Activated gamma-delta T cell treated with anti-CD3 and anti-CD28 coated beads, Interleukin-2, amount 50 U/mL, for 16 hours (primary cell): ENCODE results near the gene MYH6.

Experiments
- DNase-seq: peaks from one replicate; pipeline ENCODE4 v3.0.0-alpha.2; 2020; ENCODE audit warnings: low read depth

MYH6 gene

DNA sequence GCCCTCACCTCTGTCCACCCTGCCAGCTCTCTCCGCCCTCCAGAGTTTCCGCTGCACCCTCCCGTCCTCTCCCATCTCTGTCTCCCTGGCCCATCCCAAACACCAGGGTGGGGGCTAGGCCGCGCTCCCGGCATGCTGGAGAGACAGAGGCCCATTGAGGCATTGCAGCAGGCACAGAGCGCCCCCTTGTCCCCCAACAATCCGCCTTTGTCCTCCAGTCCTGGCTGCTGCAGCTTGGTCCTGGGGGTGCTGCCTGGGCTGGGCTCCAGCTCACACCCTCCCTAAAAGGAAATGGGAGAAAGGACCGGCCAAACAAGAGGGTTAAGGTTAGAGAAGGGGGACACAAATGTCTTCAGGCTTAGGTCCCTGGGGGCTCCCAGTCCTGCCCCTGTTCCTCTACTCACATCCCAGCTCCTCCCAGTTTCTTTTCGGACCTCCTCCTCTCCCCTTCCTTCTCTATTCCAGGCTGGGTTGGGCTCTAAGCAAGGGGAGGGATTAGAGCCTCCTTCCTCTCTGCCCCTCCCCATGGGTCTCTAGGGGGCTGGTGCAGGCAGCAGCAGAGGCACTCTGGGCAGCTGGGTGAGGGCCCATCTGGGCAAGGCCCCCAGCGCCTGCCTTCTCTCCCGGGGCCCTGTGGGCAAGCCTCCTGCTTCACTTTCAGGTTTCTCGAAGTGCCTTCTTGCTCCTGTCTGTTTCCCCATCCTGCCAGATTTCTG, 31.4 kb downstream of the MYH6 start, which contains the start of gene CMTM5:
Gene CMTM5, plus strand, starts transcription at position 565 of the 716 bp plus-strand sequence. CDS start 206 bp downstream, outside the sequence.
- no peak for DNase-seq

DNA sequence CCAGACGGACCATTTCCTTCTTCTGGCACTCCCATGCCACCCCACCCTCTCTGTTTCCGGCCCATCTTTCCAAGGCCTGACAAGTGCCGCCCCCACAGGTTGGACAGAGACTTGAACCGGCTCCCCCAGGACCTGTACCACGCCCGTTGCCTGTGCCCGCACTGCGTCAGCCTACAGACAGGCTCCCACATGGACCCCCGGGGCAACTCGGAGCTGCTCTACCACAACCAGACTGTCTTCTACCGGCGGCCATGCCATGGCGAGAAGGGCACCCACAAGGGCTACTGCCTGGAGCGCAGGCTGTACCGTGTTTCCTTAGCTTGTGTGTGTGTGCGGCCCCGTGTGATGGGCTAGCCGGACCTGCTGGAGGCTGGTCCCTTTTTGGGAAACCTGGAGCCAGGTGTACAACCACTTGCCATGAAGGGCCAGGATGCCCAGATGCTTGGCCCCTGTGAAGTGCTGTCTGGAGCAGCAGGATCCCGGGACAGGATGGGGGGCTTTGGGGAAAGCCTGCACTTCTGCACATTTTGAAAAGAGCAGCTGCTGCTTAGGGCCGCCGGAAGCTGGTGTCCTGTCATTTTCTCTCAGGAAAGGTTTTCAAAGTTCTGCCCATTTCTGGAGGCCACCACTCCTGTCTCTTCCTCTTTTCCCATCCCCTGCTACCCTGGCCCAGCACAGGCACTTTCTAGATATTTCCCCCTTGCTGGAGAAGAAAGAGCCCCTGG, 32.4 kb downstream of the MYH6 start:
- no peak for DNase-seq

DNA sequence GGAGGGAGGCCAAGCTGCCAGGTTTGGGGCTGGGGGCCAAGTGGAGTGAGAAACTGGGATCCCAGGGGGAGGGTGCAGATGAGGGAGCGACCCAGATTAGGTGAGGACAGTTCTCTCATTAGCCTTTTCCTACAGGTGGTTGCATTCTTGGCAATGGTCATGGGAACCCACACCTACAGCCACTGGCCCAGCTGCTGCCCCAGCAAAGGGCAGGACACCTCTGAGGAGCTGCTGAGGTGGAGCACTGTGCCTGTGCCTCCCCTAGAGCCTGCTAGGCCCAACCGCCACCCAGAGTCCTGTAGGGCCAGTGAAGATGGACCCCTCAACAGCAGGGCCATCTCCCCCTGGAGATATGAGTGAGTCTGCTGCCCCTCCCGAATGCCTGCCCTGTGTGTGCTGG, 35.0 kb downstream of the MYH6 start:
- DNase-seq, result no peak

DNA sequence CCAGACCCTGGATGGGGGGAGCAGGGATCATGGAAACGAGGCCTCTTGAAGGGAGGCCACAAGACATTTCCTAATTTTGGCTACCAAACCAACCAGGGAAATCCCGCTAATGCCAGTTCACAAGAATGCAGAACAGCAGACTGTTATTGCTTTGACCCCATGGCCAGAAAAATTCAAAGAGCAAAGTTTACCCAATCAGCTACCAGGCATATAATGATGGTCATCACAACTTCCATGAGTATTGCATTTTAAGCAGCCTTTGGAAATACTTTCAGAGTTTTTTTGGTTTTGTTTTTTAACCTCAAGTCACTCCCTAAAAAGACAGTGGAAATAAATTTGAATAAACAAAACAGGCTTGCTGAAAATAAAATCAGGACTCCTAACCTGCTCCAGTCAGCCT, 35.6 kb downstream of the MYH6 start, which contains the start of gene IL25:
Gene IL25, plus strand, starts transcription at position 301 of the 400 bp plus-strand sequence.
- no peak for DNase-seq

DNA sequence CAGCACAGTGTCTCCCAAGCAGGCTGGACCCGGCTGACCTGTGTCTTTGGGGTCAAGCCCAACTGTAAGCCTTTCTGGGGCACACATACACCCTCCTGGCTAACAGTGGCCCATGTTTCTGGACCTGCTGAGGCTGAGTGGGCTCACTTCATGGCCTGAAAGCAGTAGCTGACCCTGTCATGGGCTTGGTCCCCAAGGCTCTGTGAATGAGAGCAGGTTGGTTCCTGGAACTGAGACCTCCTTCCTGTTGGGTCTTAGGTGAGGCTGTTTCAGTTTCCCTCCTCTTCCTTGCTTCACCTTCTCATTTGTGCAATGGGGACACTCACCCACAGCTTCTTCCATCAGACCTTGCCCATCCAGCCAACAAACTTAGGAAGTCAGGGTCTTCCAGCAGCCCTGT, 36.2 kb downstream of the MYH6 start:
- DNase-seq, result no peak

DNA sequence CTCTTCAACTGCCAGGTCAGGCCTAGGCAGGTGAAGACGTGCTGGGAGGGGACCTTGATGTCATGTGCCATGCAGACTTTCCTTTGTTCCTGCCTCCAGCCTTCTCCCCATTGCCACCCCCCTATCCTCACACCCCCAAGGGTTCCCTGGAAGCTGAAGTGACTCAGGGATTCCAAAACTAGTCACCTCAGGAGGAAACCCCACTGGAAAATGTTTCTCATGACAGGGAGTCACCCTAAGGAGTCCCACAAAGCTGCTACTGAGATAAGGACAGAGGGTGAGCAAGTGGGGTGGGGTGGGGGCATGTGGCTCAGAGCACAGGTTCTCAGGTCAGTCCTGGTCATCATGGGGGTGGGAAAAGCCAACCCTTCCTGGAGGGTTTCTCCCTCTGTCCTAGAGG, 37.9 kb downstream of the MYH6 start:
- no peak for DNase-seq

DNA sequence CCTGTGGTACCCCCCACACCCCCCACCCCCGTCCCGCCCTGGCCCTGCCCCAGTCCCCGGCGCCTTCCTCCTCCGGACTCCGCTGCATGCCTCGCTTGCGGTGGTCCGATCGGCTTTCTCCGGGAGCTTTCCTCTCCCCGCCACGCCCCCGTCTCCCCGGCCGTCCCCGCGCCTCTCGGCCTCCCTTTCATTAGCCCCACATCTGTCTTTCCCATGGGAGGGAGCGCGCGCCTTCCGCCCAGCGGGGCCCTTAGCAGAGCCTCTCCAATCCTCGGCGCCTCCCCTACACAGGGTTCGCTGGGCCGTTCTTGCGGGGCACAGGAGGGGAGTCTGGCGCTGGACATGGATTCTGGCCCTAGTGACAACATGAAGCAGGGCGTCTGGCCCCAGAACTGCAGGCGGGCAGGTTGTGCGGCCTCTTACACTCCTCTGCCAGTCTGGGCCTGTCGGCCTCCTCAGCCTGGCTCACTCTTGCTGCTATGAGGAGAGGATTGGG, 41.6 kb downstream of the MYH6 start:
- DNase-seq, result no peak

DNA sequence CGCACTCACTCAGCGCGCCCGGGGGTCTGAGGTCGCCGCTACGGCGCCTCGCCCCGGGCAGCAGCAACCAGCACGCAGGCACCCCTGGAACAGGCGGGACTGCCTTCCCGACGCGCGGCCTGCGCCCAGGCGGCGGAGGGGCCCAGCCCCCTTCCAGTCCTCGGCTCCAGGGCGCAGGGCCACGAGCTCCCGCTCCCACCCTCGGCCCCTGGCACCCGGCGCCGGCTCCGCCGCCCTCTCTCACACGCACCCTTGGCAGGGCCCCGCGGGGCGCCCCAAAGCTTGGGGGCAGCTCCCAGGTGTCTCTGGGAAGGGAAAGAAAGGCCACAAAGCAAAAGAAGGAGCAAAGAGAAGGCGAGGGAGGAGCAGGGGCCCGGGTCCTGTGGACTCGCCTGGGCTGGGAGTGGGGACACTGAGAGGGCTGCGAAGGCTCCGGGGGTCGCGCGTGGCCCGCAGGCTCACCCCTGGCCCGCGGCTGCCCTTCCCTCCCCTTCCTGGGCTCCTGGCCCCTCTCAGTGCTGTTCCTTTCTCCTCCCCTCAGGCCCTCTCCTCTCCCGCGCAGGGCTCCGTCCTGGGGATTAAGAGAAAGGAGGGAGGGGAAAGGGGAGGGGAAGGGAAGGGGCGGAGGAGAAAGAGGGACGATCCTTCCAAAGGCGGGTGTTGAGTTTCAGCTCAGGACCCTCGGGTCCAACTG, 42.2 kb downstream of the MYH6 start:
- DNase-seq, result no peak

DNA sequence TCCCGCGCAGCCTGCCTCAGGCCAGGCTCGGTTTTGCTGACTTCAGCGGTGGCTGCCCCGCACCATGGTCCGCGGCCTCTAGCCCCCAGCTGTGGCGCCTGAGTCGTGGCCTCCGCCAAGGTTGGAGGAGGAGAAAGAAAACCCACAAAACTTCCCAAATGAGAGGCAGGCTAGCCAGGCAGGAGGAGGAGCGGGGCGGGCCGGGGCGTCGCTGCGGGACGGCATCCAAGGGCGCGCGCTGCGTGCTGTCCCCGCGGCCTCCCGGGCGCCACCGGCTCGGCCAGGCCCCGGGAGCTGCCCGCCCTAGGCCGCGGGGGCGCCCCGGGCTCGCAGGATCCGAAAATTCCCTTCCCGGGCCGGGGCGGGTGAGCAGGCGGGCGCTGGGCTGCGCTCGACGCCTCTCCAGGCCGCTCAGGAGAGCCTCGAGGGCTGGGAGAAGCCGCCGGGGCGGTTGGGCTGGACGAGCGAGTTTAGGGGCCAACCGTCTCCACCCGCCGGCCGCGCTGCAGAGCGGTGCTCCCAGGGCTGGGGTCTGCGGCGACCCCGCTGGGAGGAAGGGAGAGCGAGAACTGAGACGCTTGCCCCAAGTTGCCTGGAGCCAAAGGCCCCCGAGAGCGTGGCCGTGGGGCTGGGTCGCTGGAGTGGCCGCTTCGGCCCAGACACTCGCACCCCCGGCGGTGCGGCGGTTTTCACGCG, 42.9 kb downstream of the MYH6 start, which contains the start of gene EFS:
Gene EFS, minus strand, starts transcription at position 137 of the 696 bp plus-strand sequence. CDS start 147 bp downstream, outside the sequence.
- no peak for DNase-seq

DNA sequence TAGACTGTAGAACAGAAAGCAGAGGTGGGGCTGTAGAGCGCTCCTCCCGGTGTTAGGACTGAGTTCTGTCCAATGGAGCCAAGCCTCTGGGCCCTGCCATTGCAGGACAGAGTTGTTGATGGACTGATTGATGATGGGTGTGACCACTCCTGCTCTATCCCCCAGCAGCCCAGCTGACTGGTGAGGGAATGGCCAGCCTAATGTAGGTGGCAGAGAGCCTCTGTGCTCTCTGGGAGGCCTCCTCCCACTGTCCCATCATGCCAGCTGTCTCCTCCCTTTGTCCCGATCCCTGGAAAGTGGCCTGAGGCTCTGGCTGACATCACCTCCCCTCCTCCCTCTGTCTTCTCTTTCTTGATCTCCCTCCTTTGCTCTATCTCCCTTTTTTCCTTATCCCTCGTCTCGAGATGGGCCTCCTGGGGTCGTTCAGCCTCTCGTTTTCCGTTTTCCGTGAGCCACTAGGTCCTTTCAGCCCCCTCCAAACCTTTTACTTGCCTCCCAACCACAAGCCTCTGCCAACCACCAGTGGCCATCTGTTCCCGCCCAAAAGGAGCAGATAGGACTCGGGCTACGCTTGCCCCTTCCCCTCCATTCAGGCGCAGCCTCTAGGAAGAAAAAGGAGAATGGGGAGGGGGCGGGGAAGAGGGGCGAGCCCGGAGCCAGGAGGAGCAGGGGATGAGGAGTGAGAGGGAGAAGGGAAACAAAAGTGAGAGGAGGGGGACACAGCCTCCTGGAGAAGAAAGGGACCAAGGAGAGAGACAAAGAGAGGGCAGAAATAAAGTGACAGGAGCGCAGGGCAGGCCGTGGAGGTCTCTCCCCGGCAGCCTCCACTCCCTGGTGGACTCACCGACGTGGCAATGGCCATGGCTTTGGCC, 43.7 kb downstream of the MYH6 start:
- DNase-seq, result no peak

DNA sequence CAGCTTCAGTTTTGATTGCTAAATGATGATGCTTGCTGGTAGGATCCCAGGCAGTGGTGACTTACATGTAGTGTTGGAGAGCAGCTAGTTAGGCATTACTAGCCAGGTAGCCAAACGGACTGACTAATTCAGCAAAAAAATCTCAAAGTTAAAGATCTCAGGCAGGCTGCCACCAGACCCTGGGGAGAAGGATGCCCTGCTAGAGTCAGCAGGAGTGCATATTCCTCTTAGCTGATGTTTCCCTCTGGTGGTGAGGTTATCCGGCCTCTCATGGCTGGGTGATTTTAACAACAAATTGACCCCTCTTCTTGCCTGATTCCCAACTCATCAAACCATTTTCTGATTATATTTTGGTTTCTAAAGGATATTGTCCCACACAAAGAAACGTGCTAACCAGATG, 45.9 kb downstream of the MYH6 start:
- DNase-seq, result no peak

DNA sequence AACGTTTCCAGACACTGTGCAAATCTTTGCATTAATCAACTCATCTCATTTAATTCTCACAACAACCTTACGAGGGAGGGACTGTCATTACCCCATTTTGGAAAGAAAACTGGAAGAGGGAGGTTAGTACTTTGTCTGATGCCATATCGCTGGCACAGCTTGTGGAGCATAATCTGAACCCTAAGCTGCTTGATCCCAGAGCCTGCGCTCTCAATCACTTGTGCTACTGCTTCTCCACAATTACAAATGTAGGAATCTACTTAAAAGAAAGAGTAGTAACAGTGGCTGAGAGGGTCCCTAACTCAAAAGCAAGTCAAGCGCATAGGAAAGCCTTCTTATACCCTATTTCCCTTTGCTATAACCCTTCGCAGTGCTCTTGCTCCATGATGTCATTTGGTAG, 46.3 kb downstream of the MYH6 start:
- DNase-seq, result no peak

DNA sequence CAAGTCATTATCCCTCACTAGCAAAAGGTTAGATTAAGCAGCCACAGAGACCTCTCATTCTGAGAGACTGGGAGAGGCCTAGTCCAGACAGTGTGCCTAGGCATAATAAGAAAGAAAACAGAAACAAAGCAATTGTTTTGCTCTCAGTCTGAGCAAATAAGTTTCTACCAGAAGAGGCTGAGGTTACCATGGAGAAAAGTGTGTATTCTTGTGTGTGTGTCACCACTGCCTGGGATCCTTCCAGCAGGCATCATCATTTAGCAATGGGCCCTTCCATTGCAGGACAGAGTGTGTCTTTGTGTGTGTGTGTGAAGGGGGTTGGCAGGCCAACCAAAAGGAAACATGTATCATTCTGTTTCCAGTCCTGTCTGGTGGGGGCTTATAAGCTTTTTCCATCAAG, 46.8 kb downstream of the MYH6 start:
- DNase-seq, result no peak

DNA sequence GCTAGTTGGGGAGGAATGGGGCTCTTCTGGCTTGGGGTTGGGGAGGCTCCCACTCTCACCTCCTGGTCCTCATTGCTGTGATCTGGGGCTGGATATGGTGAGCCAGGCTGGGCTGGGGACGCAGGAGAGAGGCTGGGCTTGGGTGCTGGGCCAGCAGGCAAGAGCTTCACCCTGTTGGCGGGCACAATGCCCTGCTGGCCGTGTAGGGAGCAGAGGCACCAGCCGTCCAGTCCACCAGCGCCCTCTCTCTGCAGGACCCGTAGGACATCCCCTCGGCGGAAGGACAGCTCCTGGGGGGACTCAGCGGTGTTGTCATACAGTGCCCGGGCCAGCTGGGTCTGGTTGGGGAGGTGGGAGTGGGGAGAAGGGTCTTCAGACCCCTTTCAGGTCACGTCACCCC, 47.6 kb downstream of the MYH6 start:
- DNase-seq, result no peak

DNA sequence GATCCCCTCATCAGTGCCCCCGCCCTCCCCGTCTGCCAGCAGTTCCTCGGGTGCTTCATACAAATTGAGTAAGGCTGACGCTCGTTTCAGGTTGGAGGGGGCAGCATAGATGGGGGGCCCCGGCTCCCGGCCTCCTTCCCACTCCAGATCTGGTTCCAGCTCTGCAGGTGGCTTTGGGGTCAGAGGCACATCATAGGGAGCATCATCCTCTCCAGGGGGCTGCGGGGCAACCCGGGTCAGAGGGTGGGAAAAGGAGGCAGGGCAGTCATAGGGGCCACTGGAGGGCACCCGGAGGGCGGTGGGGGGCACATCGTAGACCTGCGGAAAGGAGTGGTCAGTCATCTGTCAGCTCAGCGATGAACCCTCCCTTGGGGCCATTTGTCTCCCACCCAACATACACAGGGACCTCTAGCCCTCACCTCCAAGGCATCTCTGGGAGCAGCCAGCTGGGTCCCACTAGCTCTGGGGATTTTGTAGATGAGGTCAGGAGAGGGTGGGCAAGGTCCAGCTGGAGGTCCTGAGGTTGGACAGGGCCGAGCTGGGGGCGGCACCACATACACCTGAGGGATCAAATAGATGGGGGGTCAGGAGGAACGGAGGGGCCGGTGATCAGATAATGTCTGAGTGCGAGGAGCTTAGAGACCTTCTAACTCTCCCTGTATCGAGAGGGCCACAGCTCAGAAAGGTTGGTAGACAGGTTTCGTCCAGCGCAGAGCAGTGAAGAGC, 48.2 kb downstream of the MYH6 start:
- DNase-seq, result no peak

DNA sequence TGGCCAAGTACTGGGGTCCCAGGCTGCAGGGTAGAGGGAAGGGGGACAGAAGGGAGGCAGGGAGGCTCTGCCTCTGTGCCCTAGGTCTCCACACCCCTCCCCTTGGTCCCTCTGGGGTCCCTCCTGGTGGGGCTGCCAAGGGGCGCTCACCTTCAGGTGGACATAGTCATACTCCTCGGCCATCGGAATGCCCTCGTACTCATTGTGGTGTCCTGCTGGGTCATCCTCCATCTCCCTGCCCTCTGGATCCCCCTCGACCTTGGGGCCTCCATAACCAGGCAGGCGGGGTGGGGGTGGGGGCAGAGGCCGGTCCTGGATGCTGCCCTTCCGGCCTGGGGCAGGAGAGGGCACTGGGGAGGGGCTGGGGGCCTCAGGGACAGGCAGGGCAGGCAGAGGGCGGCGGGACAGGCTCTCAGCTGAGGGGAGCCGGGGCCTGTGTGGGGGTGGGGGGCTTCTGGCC, 48.9 kb downstream of the MYH6 start:
- no peak for DNase-seq

DNA sequence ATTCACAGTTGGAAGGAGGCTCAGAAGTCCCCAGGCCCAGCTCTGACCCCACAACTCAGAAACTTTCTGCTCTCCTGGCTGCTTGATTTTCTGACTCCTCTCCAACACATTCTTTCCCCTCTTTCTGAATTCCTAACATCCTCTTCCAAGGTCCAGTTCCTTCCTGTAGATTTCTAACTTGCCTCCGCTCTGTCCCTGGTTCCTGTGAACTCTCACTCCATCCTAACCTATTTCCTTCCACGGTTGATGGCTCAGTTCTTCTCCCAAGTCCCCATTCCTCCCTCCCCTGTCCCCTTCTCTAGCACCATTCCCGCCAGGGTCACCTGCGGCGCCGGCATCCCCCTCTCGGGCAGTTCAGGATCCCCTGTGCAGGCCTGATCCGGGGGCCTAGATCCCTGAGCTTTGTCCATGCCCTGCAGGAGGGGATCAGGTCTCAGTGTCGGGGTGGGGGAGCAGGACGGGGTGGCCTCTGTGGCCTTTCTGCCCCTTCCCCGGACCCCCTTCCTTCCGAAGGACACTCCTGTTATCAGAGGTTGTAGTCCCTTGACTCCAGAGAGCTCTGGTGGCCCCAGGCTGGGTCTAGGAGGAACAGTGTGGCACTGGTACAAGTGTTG, 49.4 kb downstream of the MYH6 start:
- no peak for DNase-seq

DNA sequence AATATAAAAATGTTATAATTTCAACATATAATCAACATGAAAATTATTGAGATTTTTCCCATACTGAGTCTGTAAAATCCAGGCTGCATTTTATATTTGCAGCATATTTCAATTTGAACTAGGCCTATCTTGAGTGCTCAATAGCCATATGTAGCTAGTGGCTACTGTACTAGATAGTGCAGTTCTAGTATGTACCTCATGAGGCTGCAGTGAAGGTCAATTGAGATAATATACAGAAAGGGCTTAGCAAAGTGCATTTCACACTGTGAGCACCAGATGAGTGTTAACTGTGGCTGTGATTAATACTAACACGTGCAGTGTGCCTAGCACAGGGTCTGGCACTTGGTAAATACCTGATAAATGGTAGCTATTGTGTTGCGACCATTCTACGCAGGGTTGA, 50.0 kb downstream of the MYH6 start:
- DNase-seq, result no peak

DNA sequence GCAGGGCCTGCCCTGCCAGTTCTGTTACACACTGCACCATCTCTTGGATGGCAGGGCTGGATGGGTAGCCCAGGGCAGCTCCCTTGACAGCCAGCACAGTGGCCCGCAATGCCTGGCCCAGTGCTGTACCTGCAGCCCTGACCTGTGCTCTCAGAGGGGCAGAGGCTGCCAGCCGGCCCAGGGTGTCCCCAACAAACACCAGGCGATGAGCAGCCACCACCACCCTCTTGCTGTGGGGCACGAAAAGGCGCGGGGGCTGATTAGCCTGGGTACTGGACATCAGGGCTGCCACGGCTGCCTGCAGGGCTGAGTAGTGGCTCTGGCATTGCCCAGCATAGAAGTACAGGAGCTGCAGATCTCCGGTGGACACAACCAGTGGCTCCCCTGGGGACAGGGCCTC, 50.8 kb downstream of the MYH6 start:
- DNase-seq, result no peak

DNA sequence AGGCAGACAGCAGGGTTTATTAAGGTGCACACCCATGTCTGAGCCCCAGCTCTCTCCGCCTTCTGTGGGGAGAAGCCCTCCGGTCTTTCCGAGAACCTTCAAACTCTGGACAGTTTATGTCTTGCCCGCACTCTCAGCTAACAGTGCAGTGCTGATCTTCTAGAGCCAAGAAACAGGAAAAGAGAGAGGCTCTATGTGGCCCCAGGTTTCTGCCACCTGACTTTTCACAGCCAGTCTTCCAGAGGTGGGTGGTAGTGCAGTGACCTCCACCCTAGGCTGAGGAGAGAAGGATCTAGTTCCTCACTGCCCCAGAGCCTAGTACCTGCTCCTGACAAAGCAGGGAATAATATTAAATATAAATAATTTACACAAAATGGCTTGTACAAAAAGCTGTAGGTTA, 51.4 kb downstream of the MYH6 start:
- no peak for DNase-seq
